GM23338 (cell line): ENCODE measurements around the gene CDK13. TPM values are rescaled to one million over a fixed set of nuclear protein-coding genes. Genes with fewer than 3 reads are reported as not detected.

Experiments
- ATAC-seq: fragments of 200-7000 bp; cut with Tn5 transposase; 3 replicates; pipeline ENCODE4 v1.9.1; 2020
- DNase-seq: peaks from one replicate; pipeline ENCODE4 v3.0.0-alpha.2; 2015; ENCODE audit warnings: low spot score
- H2AFZ ChIP-seq: fragments of 200-600 bp; sonication (generic); 2 replicates; pipeline ENCODE4 v1.8.0; 2016; ENCODE audit warnings: antibody characterized with exemption, mild to moderate bottlenecking, moderate library complexity
- H3F3A ChIP-seq: fragments of 200-600 bp; sonication (generic); replicated peaks from 2 replicates; pipeline ENCODE4 v1.8.0; 2017; ENCODE audit warnings: antibody characterized with exemption, mixed run types, low read depth
- H3K27ac ChIP-seq: fragments of 200-600 bp; sonication (generic); 2 replicates; pipeline ENCODE4 v1.6.1; 2016; ENCODE audit warnings: low read depth
- H3K27me3 ChIP-seq: fragments of 200-600 bp; sonication (generic); 2 replicates; pipeline ENCODE4 v1.8.0; 2016; ENCODE audit warnings: mild to moderate bottlenecking, mixed run types, moderate library complexity; ENCODE audit not compliant: insufficient read depth
- H3K36me3 ChIP-seq: fragments of 200-600 bp; sonication (generic); 2 replicates; pipeline ENCODE4 v1.8.0; 2016; ENCODE audit warnings: mild to moderate bottlenecking; ENCODE audit not compliant: insufficient read depth
- H3K4me1 ChIP-seq: fragments of 200-600 bp; sonication (generic); 2 replicates; pipeline ENCODE4 v1.8.0; 2016; ENCODE audit warnings: mild to moderate bottlenecking, moderate library complexity; ENCODE audit not compliant: insufficient read depth
- H3K4me2 ChIP-seq: fragments of 200-600 bp; sonication (generic); 2 replicates; pipeline ENCODE4 v1.7.1; 2017; ENCODE audit warnings: mixed run types
- H3K4me3 ChIP-seq: fragments of 200-600 bp; sonication (generic); 2 replicates; pipeline ENCODE4 v1.6.1; 2016; ENCODE audit warnings: mixed run types
- H3K79me2 ChIP-seq: fragments of 200-600 bp; sonication (generic); replicated peaks from 2 replicates; pipeline ENCODE4 v1.8.0; 2017; ENCODE audit warnings: mild to moderate bottlenecking; ENCODE audit not compliant: insufficient read depth
- H3K9me2 ChIP-seq: fragments of 200-600 bp; sonication (generic); 2 replicates; pipeline ENCODE4 v1.8.0; 2017; ENCODE audit not compliant: insufficient read depth
- H4K20me1 ChIP-seq: fragments of 200-600 bp; sonication (generic); replicated peaks from 2 replicates; pipeline ENCODE4 v1.8.0; 2017; ENCODE audit warnings: mild to moderate bottlenecking; ENCODE audit not compliant: insufficient read depth
- H3K27ac Mint-ChIP-seq: 2 replicates; pipeline ENCODE4 v1.8.0; 2020; ENCODE audit warnings: inconsistent platforms, mild to moderate bottlenecking, moderate library complexity, mixed read lengths
- H3K27me3 Mint-ChIP-seq: 3 replicates; pipeline ENCODE4 v1.8.0; 2022; ENCODE audit warnings: low read depth, mild to moderate bottlenecking, moderate library complexity, mixed read lengths, inconsistent platforms; ENCODE audit not compliant: insufficient read depth, poor library complexity
- H3K36me3 Mint-ChIP-seq: 3 replicates; pipeline ENCODE4 v1.8.0; 2021; ENCODE audit warnings: low read depth, mild to moderate bottlenecking, inconsistent platforms, moderate library complexity, mixed read lengths
- H3K4me1 Mint-ChIP-seq: 3 replicates; pipeline ENCODE4 v1.8.0; 2020; ENCODE audit warnings: mild to moderate bottlenecking, inconsistent platforms, mixed read lengths
- H3K4me3 Mint-ChIP-seq: 3 replicates; pipeline ENCODE4 v1.8.0; 2021; ENCODE audit warnings: moderate library complexity, mild to moderate bottlenecking, inconsistent platforms, mixed read lengths
- H3K9me3 Mint-ChIP-seq: 3 replicates; pipeline ENCODE4 v1.8.0; 2020; ENCODE audit warnings: moderate library complexity, mild to moderate bottlenecking, inconsistent platforms, mixed read lengths
- CREB1 ChIP-seq: fragments of 250-450 bp; sonication (Bioruptor Pico); IDR thresholded peaks from 2 replicates; pipeline ENCODE4 v1.5.0; 2020; ENCODE audit warnings: low read depth, mild to moderate bottlenecking, moderate library complexity
- EZH2 ChIP-seq: fragments of 200-600 bp; sonication (generic); IDR thresholded peaks from one replicate; pipeline ENCODE4 v1.8.0; 2017; ENCODE audit warnings: antibody characterized with exemption, mild to moderate bottlenecking, low read depth; ENCODE audit not compliant: unreplicated experiment
- JUNB ChIP-seq: IDR thresholded peaks from one replicate; pipeline ENCODE4 v1.6.1; 2016; ENCODE audit warnings: antibody characterized with exemption; ENCODE audit not compliant: unreplicated experiment
- NANOG ChIP-seq: IDR thresholded peaks from 2 replicates; pipeline ENCODE4 v1.6.1; 2016; ENCODE audit warnings: antibody characterized with exemption, borderline replicate concordance
- POLR2AphosphoS5 ChIP-seq: IDR thresholded peaks from 2 replicates; pipeline ENCODE4 v1.6.1; 2016; ENCODE audit warnings: antibody characterized with exemption, low read depth
- STAT1 ChIP-seq: IDR thresholded peaks from one replicate; pipeline ENCODE4 v1.6.1; 2016; ENCODE audit warnings: antibody characterized with exemption; ENCODE audit not compliant: unreplicated experiment
- ZNF114 ChIP-seq: fragments of 250-450 bp; sonication (Bioruptor Pico); IDR thresholded peaks from 2 replicates; pipeline ENCODE4 v1.5.0; 2020; ENCODE audit warnings: mild to moderate bottlenecking, moderate library complexity
- polyA plus RNA-seq: library from polyadenylated mRNA; unstranded; fragments of >200 nt; fragmentation: Nextera tagmentation; extraction: Ambion mirVana; gene quantifications from 2 replicates; pipeline ENCODE4 v1.2.1, GENCODE V29; 2016
- total RNA-seq: library from RNA; depleted of rRNA; stranded (reverse); fragments of >200 nt; shearing (Covaris generic); gene quantifications from 2 replicates; pipeline ENCODE4 v1.2.3, GENCODE V29; 2014
- TF ChIP-seq, protein P1 (sequence below): IDR thresholded peaks from one replicate; pipeline ENCODE4 v1.6.1; 2018; ENCODE audit warnings: antibody characterized with exemption; ENCODE audit not compliant: unreplicated experiment
- TF ChIP-seq, protein P2 (sequence below), 2 experiments: fragments of 200-600 bp in 1 of 2; sonication (generic) in 1 of 2; conservative IDR thresholded peaks; 2 replicates each; pipeline versions ENCODE4 v1.5.1 to v1.6.1; 2016 to 2017; ENCODE audit warnings: antibody characterized with exemption in 2 of 2, low read depth in 2 of 2, mild to moderate bottlenecking in 2 of 2, moderate library complexity in 1 of 2
- TF ChIP-seq, protein P3 (sequence below): IDR thresholded peaks from 2 replicates; pipeline ENCODE4 v1.6.1; 2016; ENCODE audit warnings: antibody characterized with exemption

Gene CDK13
- total and polyA plus RNA-seq, 2 experiments from 2014 or later = 39.4 to 80.2 TPM

DNA sequence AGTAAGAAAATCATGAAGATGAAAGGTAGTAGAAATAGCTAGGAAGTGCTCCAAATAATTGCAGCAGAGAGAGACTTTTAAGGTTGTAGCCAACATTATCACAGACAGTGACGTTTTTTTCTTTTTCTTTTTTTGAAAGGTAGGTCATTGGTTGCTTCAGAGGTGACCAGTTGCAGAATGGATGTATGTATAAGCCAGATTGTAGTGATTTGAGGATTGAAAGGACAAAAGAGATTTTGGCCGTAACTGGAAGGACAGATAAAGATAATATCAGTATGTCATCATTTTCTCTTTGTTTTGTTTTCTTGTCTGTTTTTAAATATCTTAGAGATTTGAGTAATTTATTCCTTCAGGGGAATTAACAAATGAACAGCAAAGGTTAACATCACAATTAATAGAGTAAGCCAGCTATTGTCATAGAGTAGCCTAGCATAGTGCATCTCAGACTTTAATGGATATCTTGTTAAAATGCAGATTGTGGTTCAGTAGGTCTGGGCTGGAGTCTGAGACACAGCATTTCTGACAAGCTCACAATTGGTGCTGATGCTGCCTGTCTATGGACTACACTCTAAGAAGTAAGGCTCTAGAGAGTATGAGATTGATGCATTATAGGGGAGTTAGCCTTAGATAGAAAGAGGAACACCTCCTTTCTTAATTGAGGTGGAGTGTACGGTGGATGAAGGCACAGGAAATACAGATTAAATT, 28.3 kb downstream of the CDK13 start:
- no peak overlapping the region for H3K4me3 Mint-ChIP-seq
- H3K27me3 ChIP-seq = no peaks in the 10 kb centered on the region
- H3K4me3 ChIP-seq = peak overlapping the region; percentile 33
- no peak overlapping the region for H2AFZ ChIP-seq
- H3K4me2 ChIP-seq = peak overlapping the region; percentile 70
- no peaks in the 10 kb centered on the region for H3F3A ChIP-seq
- H3K4me1 Mint-ChIP-seq = peaks cover 4% of the 10 kb centered on the region
- H3K79me2 ChIP-seq = peaks cover 99% of the 10 kb centered on the region
- no peaks in the 10 kb centered on the region for H3K9me2 ChIP-seq
- no peaks in the 10 kb centered on the region; the same call in 1 of the 2 replicates for H4K20me1 ChIP-seq
- H3K36me3 ChIP-seq = no peaks in the 10 kb centered on the region
- peak; percentile 78 for TF ChIP-seq NANOG
- TF ChIP-seq, protein P1, sequence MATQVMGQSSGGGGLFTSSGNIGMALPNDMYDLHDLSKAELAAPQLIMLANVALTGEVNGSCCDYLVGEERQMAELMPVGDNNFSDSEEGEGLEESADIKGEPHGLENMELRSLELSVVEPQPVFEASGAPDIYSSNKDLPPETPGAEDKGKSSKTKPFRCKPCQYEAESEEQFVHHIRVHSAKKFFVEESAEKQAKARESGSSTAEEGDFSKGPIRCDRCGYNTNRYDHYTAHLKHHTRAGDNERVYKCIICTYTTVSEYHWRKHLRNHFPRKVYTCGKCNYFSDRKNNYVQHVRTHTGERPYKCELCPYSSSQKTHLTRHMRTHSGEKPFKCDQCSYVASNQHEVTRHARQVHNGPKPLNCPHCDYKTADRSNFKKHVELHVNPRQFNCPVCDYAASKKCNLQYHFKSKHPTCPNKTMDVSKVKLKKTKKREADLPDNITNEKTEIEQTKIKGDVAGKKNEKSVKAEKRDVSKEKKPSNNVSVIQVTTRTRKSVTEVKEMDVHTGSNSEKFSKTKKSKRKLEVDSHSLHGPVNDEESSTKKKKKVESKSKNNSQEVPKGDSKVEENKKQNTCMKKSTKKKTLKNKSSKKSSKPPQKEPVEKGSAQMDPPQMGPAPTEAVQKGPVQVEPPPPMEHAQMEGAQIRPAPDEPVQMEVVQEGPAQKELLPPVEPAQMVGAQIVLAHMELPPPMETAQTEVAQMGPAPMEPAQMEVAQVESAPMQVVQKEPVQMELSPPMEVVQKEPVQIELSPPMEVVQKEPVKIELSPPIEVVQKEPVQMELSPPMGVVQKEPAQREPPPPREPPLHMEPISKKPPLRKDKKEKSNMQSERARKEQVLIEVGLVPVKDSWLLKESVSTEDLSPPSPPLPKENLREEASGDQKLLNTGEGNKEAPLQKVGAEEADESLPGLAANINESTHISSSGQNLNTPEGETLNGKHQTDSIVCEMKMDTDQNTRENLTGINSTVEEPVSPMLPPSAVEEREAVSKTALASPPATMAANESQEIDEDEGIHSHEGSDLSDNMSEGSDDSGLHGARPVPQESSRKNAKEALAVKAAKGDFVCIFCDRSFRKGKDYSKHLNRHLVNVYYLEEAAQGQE = no peak
- H3K27me3 Mint-ChIP-seq = no peaks in the 10 kb centered on the region
- H3K36me3 Mint-ChIP-seq = no peaks in the 10 kb centered on the region
- DNase-seq (peak; percentile 32), ATAC-seq (peak; percentile 81)
- peak overlapping the region; percentile 82 for H3K27ac ChIP-seq
- peaks cover 58% of the 10 kb centered on the region for H3K4me1 ChIP-seq
- H3K9me3 Mint-ChIP-seq = no peaks in the 10 kb centered on the region
- H3K27ac Mint-ChIP-seq = no peak overlapping the region

DNA sequence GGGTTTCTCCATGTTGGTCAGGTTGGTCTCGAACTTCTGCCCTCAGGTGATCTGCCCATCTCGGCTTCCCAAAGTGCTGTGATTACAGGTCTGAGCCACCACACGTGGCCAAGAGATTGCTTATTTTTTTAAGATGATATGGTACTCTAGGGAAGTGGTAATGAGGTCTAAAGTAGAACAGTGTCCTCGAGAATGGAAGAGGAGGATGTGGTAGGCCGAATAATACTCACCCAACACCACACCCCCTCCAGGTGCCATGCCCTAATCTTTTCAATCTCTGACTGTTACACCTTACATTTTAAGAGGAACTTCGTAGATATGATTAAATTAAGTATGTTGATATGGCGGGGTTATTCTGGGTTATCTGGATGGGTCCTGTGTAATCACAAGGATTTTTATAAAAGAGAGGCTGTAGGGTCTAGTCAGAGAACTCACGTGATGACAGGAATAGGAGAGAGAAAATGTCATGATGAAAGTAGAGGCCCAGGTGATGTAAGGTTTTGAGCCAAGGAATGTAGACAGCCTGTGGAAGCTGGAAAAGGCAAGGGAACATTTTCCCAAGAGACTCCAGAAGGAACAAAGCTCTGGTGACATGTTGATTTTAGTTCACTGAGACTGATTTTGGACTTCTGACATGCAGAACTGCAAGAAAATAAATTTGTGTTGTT, 29.5 kb downstream of the CDK13 start:
- Mint-ChIP-seq H3K4me1 (peaks cover 4% of the 10 kb centered on the region), H3K27ac (no peak overlapping the region), H3K9me3 (no peaks in the 10 kb centered on the region), H3K36me3 (no peaks in the 10 kb centered on the region), H3K4me3 (no peak overlapping the region), H3K27me3 (no peaks in the 10 kb centered on the region)
- H2AFZ ChIP-seq = no peak overlapping the region
- no peaks in the 10 kb centered on the region for H3K27me3 ChIP-seq
- H3K4me3 ChIP-seq = no peak overlapping the region
- no peaks in the 10 kb centered on the region for H3K9me2 ChIP-seq
- no peaks in the 10 kb centered on the region; the same call in 1 of the 2 replicates for H4K20me1 ChIP-seq
- ATAC-seq (no peak), DNase-seq (no peak)
- peaks cover 99% of the 10 kb centered on the region for H3K79me2 ChIP-seq
- H3K36me3 ChIP-seq = no peaks in the 10 kb centered on the region
- TF ChIP-seq POLR2AphosphoS5 = no peak
- no peak for TF ChIP-seq CREB1 (CRISPR knock-in tag)
- no peak for TF ChIP-seq ZNF114 (CRISPR knock-in tag)
- TF ChIP-seq JUNB = no peak
- TF ChIP-seq NANOG = no peak
- no peak for TF ChIP-seq STAT1
- TF ChIP-seq, protein P1 = no peak
- no peak for TF ChIP-seq EZH2
- TF ChIP-seq, protein P2, sequence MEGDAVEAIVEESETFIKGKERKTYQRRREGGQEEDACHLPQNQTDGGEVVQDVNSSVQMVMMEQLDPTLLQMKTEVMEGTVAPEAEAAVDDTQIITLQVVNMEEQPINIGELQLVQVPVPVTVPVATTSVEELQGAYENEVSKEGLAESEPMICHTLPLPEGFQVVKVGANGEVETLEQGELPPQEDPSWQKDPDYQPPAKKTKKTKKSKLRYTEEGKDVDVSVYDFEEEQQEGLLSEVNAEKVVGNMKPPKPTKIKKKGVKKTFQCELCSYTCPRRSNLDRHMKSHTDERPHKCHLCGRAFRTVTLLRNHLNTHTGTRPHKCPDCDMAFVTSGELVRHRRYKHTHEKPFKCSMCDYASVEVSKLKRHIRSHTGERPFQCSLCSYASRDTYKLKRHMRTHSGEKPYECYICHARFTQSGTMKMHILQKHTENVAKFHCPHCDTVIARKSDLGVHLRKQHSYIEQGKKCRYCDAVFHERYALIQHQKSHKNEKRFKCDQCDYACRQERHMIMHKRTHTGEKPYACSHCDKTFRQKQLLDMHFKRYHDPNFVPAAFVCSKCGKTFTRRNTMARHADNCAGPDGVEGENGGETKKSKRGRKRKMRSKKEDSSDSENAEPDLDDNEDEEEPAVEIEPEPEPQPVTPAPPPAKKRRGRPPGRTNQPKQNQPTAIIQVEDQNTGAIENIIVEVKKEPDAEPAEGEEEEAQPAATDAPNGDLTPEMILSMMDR (conservative IDR thresholded peaks at IDR 0.05; ENCODE audit: low read depth in 2 of 2) = no peak
- TF ChIP-seq, protein P3, sequence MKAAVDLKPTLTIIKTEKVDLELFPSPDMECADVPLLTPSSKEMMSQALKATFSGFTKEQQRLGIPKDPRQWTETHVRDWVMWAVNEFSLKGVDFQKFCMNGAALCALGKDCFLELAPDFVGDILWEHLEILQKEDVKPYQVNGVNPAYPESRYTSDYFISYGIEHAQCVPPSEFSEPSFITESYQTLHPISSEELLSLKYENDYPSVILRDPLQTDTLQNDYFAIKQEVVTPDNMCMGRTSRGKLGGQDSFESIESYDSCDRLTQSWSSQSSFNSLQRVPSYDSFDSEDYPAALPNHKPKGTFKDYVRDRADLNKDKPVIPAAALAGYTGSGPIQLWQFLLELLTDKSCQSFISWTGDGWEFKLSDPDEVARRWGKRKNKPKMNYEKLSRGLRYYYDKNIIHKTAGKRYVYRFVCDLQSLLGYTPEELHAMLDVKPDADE = no peak
- peak overlapping the region; percentile 70 for H3K4me2 ChIP-seq
- peak overlapping the region; percentile 82 for H3K27ac ChIP-seq
- no peaks in the 10 kb centered on the region for H3F3A ChIP-seq
- H3K4me1 ChIP-seq = peaks cover 50% of the 10 kb centered on the region
